ENCODE data around the gene REG4. TPM values are rescaled to one million over a fixed set of nuclear protein-coding genes. Genes with fewer than 3 reads are reported as not detected.

Gene REG4
- not detected in 2 replicates for total RNA-seq (2016; rRNA removed; fragmentation: Illumina TruSeq; extraction: Trizol)
- total RNA-seq (2016; cell fraction: cytosol; rRNA removed; fragmentation: Illumina TruSeq; extraction: Trizol; ENCODE audit: low read depth): not detected in 2 replicates
- not detected in 2 replicates for total RNA-seq (2016; cell fraction: insoluble cytoplasmic fraction; rRNA removed; fragmentation: Illumina TruSeq; extraction: Trizol)
- not detected in 2 replicates for total RNA-seq (2016; cell fraction: membrane; rRNA removed; fragmentation: Illumina TruSeq; extraction: Trizol)
- not detected in 2 replicates for total RNA-seq (2016; cell fraction: nucleus; rRNA removed; fragmentation: Illumina TruSeq; extraction: Trizol)
- polyA plus RNA-seq (2011; rRNA removed): not detected in 2 replicates
- not detected in 2 replicates for polyA plus RNA-seq (2011; cell fraction: cytosol; rRNA removed)
- polyA plus RNA-seq (2011; cell fraction: nucleus; rRNA removed): not detected in 2 replicates
- 0.15 TPM in 1 of 2 replicates, not detected in the other for polyA plus RNA-seq (2012)
- not detected in 2 replicates for polyA plus RNA-seq (2016; cell fraction: cytosol; fragmentation: Illumina TruSeq; extraction: Trizol; ENCODE audit: low read depth)
- polyA plus RNA-seq (2016; cell fraction: insoluble cytoplasmic fraction; fragmentation: Illumina TruSeq; extraction: Trizol; ENCODE audit: low read depth): not detected in 2 replicates
- polyA plus RNA-seq (2016; cell fraction: membrane; fragmentation: Illumina TruSeq; extraction: Trizol; ENCODE audit: low read depth): not detected in 2 replicates
- polyA plus RNA-seq (2016; cell fraction: nucleus; fragmentation: Illumina TruSeq; extraction: Trizol; ENCODE audit: insufficient read depth, low read depth): not detected in 2 replicates
- polyA minus RNA-seq (2011; rRNA and poly(A)+ RNA removed; ENCODE audit: low replicate concordance): 0.09 TPM in 1 of 2 replicates, not detected in the other
- polyA minus RNA-seq (2011; cell fraction: cytosol; rRNA and poly(A)+ RNA removed): not detected in 2 replicates
- polyA minus RNA-seq (2011; cell fraction: nucleus; rRNA and poly(A)+ RNA removed): not detected in 2 replicates
- Bru-seq, nascent RNA: not detected
- BruChase-seq, experiment 1, labeled RNA remaining after a 6-hour chase: not detected
- BruChase-seq, experiment 2, labeled RNA remaining after a 2-hour chase: not detected
- long read RNA-seq, experiment 1: 0 reads
- long read RNA-seq, experiment 2: 0 reads

DNA sequence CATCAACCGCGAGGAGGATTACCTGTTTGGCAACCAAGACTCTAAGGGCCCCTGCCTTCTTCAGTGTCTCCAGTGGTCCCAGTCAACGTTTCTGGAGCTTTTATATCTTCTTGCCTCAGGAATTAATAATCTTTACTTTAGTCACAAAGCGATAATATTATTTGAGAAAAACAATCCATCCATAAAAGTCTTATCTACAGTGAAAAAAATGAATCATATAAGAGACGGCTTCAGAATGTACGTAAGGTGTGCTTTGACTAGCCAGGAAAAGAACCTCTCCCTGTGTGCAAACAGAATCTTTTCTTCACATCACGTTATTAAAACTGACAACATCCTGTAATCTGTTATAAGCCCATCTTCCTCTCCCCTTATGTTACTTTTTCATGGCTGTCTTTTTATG, at the start of gene REG4:
Gene REG4, minus strand, starts transcription at position 74 of the 400 bp plus-strand sequence. CDS start 2,691 bp downstream, outside the sequence.
- CTCF ChIA-PET (ENCODE audit: low intra/inter-chr PET ratio, low total read pairs): no interaction called here
- Histone ChIP-seq H3K9me3 (ENCODE audit: low read length) (no peaks in the 10 kb centered on the region), H3K36me3 (replicated peaks in 1 of 2; ENCODE audit: control insufficient read depth in 1 of 2, insufficient read depth in 2 of 2, low read length in 2 of 2) (no peaks in the 10 kb centered on the region), H3K4me3 (replicated peaks in 1 of 3; ENCODE audit: insufficient read depth in 1 of 3, low read depth in 2 of 3, low read length in 3 of 3) (no peak within 1 kb of the TSS), H4K20me1 (ENCODE audit: insufficient read depth, low read length) (no peaks in the 10 kb centered on the region), H3K27ac (ENCODE audit: extremely low read length, insufficient read depth, low read length) (no peak within 1 kb of the TSS), H2AFZ (ENCODE audit: low read length) (no peak within 1 kb of the TSS), H3K79me2 (ENCODE audit: insufficient read depth, low read length) (no peaks in the 10 kb centered on the region), H3K27me3 (ENCODE audit: control insufficient read depth in 1 of 2, insufficient read depth in 2 of 2, low read length in 2 of 2) (0 out of 5 replicates have a peak, but pooled peaks cover 0 to 5% of the 10 kb centered on the region in 2 experiments), H3K4me1 (ENCODE audit: insufficient read depth, low read length) (peaks cover 36% of the 10 kb centered on the region), H3K9ac (ENCODE audit: insufficient read depth, low read depth, low read length) (no peak within 1 kb of the TSS), H3K4me2 (ENCODE audit: low read depth, low read length) (no peak within 1 kb of the TSS)
- WGBS (ENCODE audit: low lambda C conversion rate): 59% methylated on average over 7 of the region's 7 CpGs
- TF ChIP-seq ZNF83 (CRISPR knock-in tag; IDR thresholded peaks at IDR 0.05; ENCODE audit: borderline replicate concordance): no peak
- TF ChIP-seq ARHGAP35 (CRISPR knock-in tag; IDR thresholded peaks at IDR 0.05; ENCODE audit: borderline replicate concordance): no peak
- no peak for TF ChIP-seq CEBPG (CRISPR knock-in tag; IDR thresholded peaks at IDR 0.05)
- no peak for TF ChIP-seq GABPA (IDR thresholded peaks at IDR 0.05; ENCODE audit: low read depth, low read length)
- no peak for TF ChIP-seq GABPA (CRISPR knock-in tag; IDR thresholded peaks at IDR 0.05; ENCODE audit: low read depth)
- no peak for TF ChIP-seq ZNF329 (CRISPR knock-in tag; IDR thresholded peaks at IDR 0.05; ENCODE audit: low read depth)
- no peak for TF ChIP-seq EEA1 (CRISPR knock-in tag; IDR thresholded peaks at IDR 0.05; ENCODE audit: borderline replicate concordance)
- TF ChIP-seq, protein P1, sequence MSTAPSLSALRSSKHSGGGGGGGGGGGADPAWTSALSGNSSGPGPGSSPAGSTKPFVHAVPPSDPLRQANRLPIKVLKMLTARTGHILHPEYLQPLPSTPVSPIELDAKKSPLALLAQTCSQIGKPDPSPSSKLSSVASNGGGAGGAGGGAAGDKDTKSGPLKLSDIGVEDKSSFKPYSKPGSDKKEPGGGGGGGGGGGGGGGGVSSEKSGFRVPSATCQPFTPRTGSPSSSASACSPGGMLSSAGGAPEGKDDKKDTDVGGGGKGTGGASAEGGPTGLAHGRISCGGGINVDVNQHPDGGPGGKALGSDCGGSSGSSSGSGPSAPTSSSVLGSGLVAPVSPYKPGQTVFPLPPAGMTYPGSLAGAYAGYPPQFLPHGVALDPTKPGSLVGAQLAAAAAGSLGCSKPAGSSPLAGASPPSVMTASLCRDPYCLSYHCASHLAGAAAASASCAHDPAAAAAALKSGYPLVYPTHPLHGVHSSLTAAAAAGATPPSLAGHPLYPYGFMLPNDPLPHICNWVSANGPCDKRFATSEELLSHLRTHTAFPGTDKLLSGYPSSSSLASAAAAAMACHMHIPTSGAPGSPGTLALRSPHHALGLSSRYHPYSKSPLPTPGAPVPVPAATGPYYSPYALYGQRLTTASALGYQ (CRISPR knock-in tag; IDR thresholded peaks at IDR 0.05): no peak
- DNase-seq (ENCODE audit: low spot score) (no peak), ATAC-seq (no peak), FAIRE-seq (no peak)
- POLR2A ChIA-PET: no interaction called here
- intact Hi-C loops (cut with micrococcal nuclease; ENCODE audit: unreplicated experiment): no loop called here
- BruUV-seq (replicated peaks): no TSS peak
- in situ Hi-C loops (cut with HindIII; ENCODE audit: extremely low pct_ligation_motif_present, low pct_unique_long_range_greater_than_20kb): loop anchor here (10.0 kb wide), 1 partner anchor 53 kb away; no protein-coding TSS in a partner anchor

All from HepG2 (cell line).